H1 (cell line): ENCODE results near the gene PLEKHN1. TPM values are rescaled to one million over a fixed set of nuclear protein-coding genes. Genes with fewer than 3 reads are reported as not detected.
"Not testable (repeated sequence)": the region's sequence is repeated elsewhere in the genome, so short reads cannot be mapped to it uniquely, and the experiment has no call there.

Source experiments
- CTCF ChIA-PET: fragments of 300-600 bp; sonication (Branson Sonifier 250); formaldehyde crosslinking; loops from one replicate; lab custom pipeline; 2021; ENCODE audit not compliant: partially characterized antibody; lab: Charles Lee
- POLR2A ChIA-PET: fragments of 300-600 bp; sonication (Branson Sonifier 250); formaldehyde crosslinking; loops from one replicate; lab custom pipeline; 2021; ENCODE audit warnings: inconsistent platforms; ENCODE audit not compliant: partially characterized antibody; lab: Charles Lee
- DNase-seq, 2 experiments: peaks; one replicate each; pipeline versions ENCODE4 v3.0.0 to v3.0.0-alpha.2; 2010 to 2022; ENCODE audit warnings: low spot score in 2 of 2, low read depth in 1 of 2, mixed read lengths in 1 of 2
- FAIRE-seq: peaks from 2 replicates; lab custom pipeline; 2011; peaks lifted over from hg19 to GRCh38; lab: Jason Lieb, UNC
- H2AFZ ChIP-seq: 2 replicates; pipeline ENCODE4 v1.8.1; 2012; ENCODE audit warnings: low read length, inconsistent platforms
- H2AK5ac ChIP-seq: 2 replicates; pipeline ENCODE4 v1.6.1; 2013; ENCODE audit warnings: low read depth, low read length
- H2BK120ac ChIP-seq: replicated peaks from 2 replicates; pipeline ENCODE3; 2013; ENCODE audit warnings: low read depth, low read length, inconsistent platforms
- H2BK12ac ChIP-seq: 2 replicates; pipeline ENCODE4 v1.6.1; 2013; ENCODE audit warnings: low read depth, low read length
- H2BK15ac ChIP-seq: 2 replicates; pipeline ENCODE4 v1.6.1; 2013; ENCODE audit warnings: low read length
- H2BK20ac ChIP-seq: 2 replicates; pipeline ENCODE4 v1.6.1; 2013; ENCODE audit warnings: low read length
- H2BK5ac ChIP-seq: 2 replicates; pipeline ENCODE4 v1.6.1; 2013; ENCODE audit warnings: low read depth, low read length
- H3K14ac ChIP-seq: 2 replicates; pipeline ENCODE4 v1.6.1; 2013; ENCODE audit warnings: inconsistent platforms; ENCODE audit not compliant: insufficient read length
- H3K18ac ChIP-seq: 2 replicates; pipeline ENCODE4 v1.6.1; 2013; ENCODE audit warnings: low read length; ENCODE audit errors: extremely low read depth
- H3K23ac ChIP-seq: 2 replicates; pipeline ENCODE4 v1.6.1; 2013; ENCODE audit warnings: inconsistent platforms; ENCODE audit not compliant: insufficient read length
- H3K23me2 ChIP-seq: 2 replicates; pipeline ENCODE4 v1.6.1; 2013; ENCODE audit warnings: low read depth, low read length
- H3K27ac ChIP-seq: 2 replicates; pipeline ENCODE4 v1.6.1; 2011; ENCODE audit warnings: low read depth, low read length, inconsistent platforms
- H3K27me3 ChIP-seq, 4 experiments: replicated peaks in 1 of 4; 1 replicate in 1 of 4; 2 replicates in 3 of 4; pipeline versions ENCODE4 v1.6.1 to v1.8.1; 2011 to 2013; ENCODE audit warnings: low read length in 3 of 4, mild to moderate bottlenecking in 3 of 4, inconsistent platforms in 2 of 4, mixed read lengths in 2 of 4, moderate library complexity in 1 of 4; ENCODE audit not compliant: control insufficient read depth in 3 of 4, insufficient read depth in 3 of 4; ENCODE audit errors: extremely low read depth in 1 of 4
- H3K36me3 ChIP-seq, 4 experiments: 2 replicates each; pipeline versions ENCODE4 v1.6.1 to v1.8.1; 2011 to 2013; ENCODE audit warnings: mild to moderate bottlenecking in 4 of 4, low read length in 3 of 4, moderate library complexity in 2 of 4, control low read depth in 1 of 4, inconsistent platforms in 1 of 4; ENCODE audit not compliant: insufficient read depth in 4 of 4, control insufficient read depth in 2 of 4
- H3K4ac ChIP-seq: replicated peaks from 2 replicates; pipeline ENCODE3; 2013; ENCODE audit warnings: low read length, low read depth, mixed read lengths, inconsistent platforms; ENCODE audit not compliant: insufficient read length
- H3K4me1 ChIP-seq, 4 experiments: replicated peaks in 1 of 4; 1 replicate in 1 of 4; 2 replicates in 3 of 4; pipeline versions ENCODE4 v1.6.1 to v1.8.1; 2011 to 2013; ENCODE audit warnings: low read length in 3 of 4, inconsistent platforms in 2 of 4, mixed read lengths in 1 of 4; ENCODE audit not compliant: insufficient read depth in 4 of 4, control insufficient read depth in 3 of 4
- H3K4me2 ChIP-seq, 2 experiments: 2 replicates each; pipeline versions ENCODE4 v1.6.1 to v1.8.1; 2011 to 2013; ENCODE audit warnings: low read depth in 2 of 2, low read length in 2 of 2, control low read depth in 1 of 2, inconsistent platforms in 1 of 2, mild to moderate bottlenecking in 1 of 2; ENCODE audit not compliant: insufficient read depth in 1 of 2
- H3K4me3 ChIP-seq, 4 experiments: fragments of 200-600, 300-600 bp in 1 of 4; sonication (generic), shearing (Covaris generic), sonication (Bioruptor Twin) in 1 of 4; 2 replicates each; pipeline versions ENCODE4 v1.5.1 to v1.8.1; 2011 to 2016; ENCODE audit warnings: low read length in 4 of 4, low read depth in 3 of 4, control low read depth in 2 of 4, inconsistent platforms in 2 of 4, mild to moderate bottlenecking in 2 of 4, mixed read lengths in 1 of 4, moderate library complexity in 1 of 4; ENCODE audit not compliant: insufficient read depth in 2 of 4; ENCODE audit errors: extremely low read depth in 1 of 4
- H3K56ac ChIP-seq: replicated peaks from 2 replicates; pipeline ENCODE3; 2013; ENCODE audit warnings: low read depth, mild to moderate bottlenecking, mixed read lengths, low read length, inconsistent platforms; ENCODE audit not compliant: insufficient read length
- H3K79me1 ChIP-seq: 2 replicates; pipeline ENCODE4 v1.6.1; 2013; ENCODE audit warnings: low read depth, low read length, control low read depth
- H3K79me2 ChIP-seq, 2 experiments: 2 replicates each; pipeline versions ENCODE4 v1.6.1 to v1.8.1; 2012 to 2013; ENCODE audit warnings: low read length in 2 of 2, mild to moderate bottlenecking in 2 of 2, inconsistent platforms in 1 of 2; ENCODE audit not compliant: insufficient read depth in 2 of 2, control insufficient read depth in 1 of 2
- H3K9ac ChIP-seq, 4 experiments: replicated peaks in 1 of 4; 1 replicate in 1 of 4; 2 replicates in 3 of 4; pipeline versions ENCODE4 v1.6.1 to v1.8.1; 2011 to 2013; ENCODE audit warnings: low read depth in 3 of 4, low read length in 3 of 4, control low read depth in 2 of 4, mild to moderate bottlenecking in 2 of 4, moderate library complexity in 2 of 4, inconsistent platforms in 1 of 4; ENCODE audit errors: extremely low read depth in 1 of 4
- H3K9me3 ChIP-seq, 2 experiments: 2 replicates each; pipeline versions ENCODE4 v1.6.1 to v1.8.1; 2012 to 2013; ENCODE audit warnings: mild to moderate bottlenecking in 2 of 2, moderate library complexity in 2 of 2, control low read depth in 1 of 2, inconsistent platforms in 1 of 2, low read depth in 1 of 2, low read length in 1 of 2, mixed read lengths in 1 of 2; ENCODE audit not compliant: insufficient read depth in 2 of 2
- H4K20me1 ChIP-seq, 2 experiments: replicated peaks in 1 of 2; 2 replicates each; pipeline versions ENCODE3 to v1.8.1; 2011 to 2013; ENCODE audit warnings: inconsistent platforms in 2 of 2, low read length in 2 of 2, mild to moderate bottlenecking in 1 of 2; ENCODE audit not compliant: insufficient read depth in 2 of 2, control insufficient read depth in 1 of 2
- H4K5ac ChIP-seq: 2 replicates; pipeline ENCODE4 v1.6.1; 2013; ENCODE audit warnings: low read length, low read depth, mixed read lengths, inconsistent platforms; ENCODE audit not compliant: insufficient read length
- H4K8ac ChIP-seq: 2 replicates; pipeline ENCODE4 v1.8.0; 2013; ENCODE audit warnings: mild to moderate bottlenecking, moderate library complexity, low read length, inconsistent platforms; ENCODE audit not compliant: insufficient read depth; ENCODE audit errors: extremely low read depth
- H4K91ac ChIP-seq: replicated peaks from 2 replicates; pipeline ENCODE3; 2013; ENCODE audit warnings: low read length, mixed read lengths, inconsistent platforms; ENCODE audit not compliant: insufficient read length
- WGBS, 2 experiments: shearing (Covaris generic) in 1 of 2; methylation state at CpG; one replicate each; pipeline versions ENCODE4 v1.1.6 to v1.1.7; 2013 to 2015; ENCODE audit warnings: low lambda C conversion rate in 2 of 2, mixed read lengths in 2 of 2, inconsistent platforms in 1 of 2, low coverage in 1 of 2, missing lambda C conversion rate in 1 of 2; ENCODE audit not compliant: insufficient replicate concordance in 2 of 2, insufficient coverage in 1 of 2, insufficient read length in 1 of 2; ENCODE audit errors: extremely low coverage in 1 of 2, missing lambda C conversion rate in 1 of 2; 5-methylcytosine and 5-hydroxymethylcytosine counted together
- polyA plus RNA-seq, 7 experiments: library from polyadenylated mRNA; depleted of rRNA in 3 of 7; stranded (reverse) in 5 of 7; unstranded in 2 of 7; fragments of >200 nt in 5 of 7; fragments of 200-250 nt in 2 of 7; gene quantifications; 1 replicate in 5 of 7; 2 replicates in 1 of 7; 4 replicates in 1 of 7; pipeline versions ENCODE4 v1.2.1 to v1.2.3, GENCODE V29; 2011 to 2013; ENCODE audit warnings: missing spikeins in 2 of 7, mixed read lengths in 2 of 7
- total RNA-seq: library from RNA; stranded (reverse); fragmentation: NEBNext Ultra II Directional; extraction: Animal tissue kit (Norgen Biotek cat#: 25700); gene quantifications from 2 replicates; pipeline ENCODE4 v1.2.1, GENCODE V29; 2021

Gene PLEKHN1
- total and polyA plus RNA-seq, 2 of the 8 experiments (the other 6 are each of a cell fraction or from before 2014, with no cell fraction given), result 0.39 to 1.5 TPM

- not testable (repeated sequence) for FAIRE-seq, H3K4me2 ChIP-seq, H3K79me2 ChIP-seq, H3K79me1 ChIP-seq, H4K5ac ChIP-seq, H3K9me3 ChIP-seq, H3K18ac ChIP-seq, H3K14ac ChIP-seq, H3K4ac ChIP-seq, H2BK12ac ChIP-seq, H4K8ac ChIP-seq, H2AFZ ChIP-seq, H2BK20ac ChIP-seq, H3K4me3 ChIP-seq, H3K23me2 ChIP-seq, H4K91ac ChIP-seq, H3K9ac ChIP-seq, H3K23ac ChIP-seq, H2BK5ac ChIP-seq, H4K20me1 ChIP-seq, H3K27ac ChIP-seq, H2BK120ac ChIP-seq, H3K56ac ChIP-seq, DNase-seq, H2BK15ac ChIP-seq
- 77% methylated on average over 6 of the region's 6 CpGs; no CpG with 5 or more reads in 1 of the 2 experiments for WGBS, 2 experiments
- Histone ChIP-seq H3K27me3 (peaks cover 27 to 59% (median 52%) of the 10 kb centered on the region in 4 experiments), H3K4me1 (peaks cover 0 to 15% (median 9%) of the 10 kb centered on the region in 4 experiments; a peak in 5 of 7 replicates), H3K36me3 (peaks cover 0 to 16% (median 0%) of the 10 kb centered on the region in 4 experiments; a peak in 1 of 8 replicates), H2AK5ac (0 out of 2 replicates have a peak overlapping the region, but pooled peaks have one; percentile 39)
- CTCF ChIA-PET, result interaction anchor here (0.6 to 7.7 kb wide), 7 partner anchors 9 to 307 kb away, joined by 3 to 86 read pairs (median 3); partner anchors contain the start of gene PERM1
- POLR2A ChIA-PET, result interaction anchor here (1.3 to 1.6 kb wide), 2 partner anchors 40 to 43 kb away, joined by 4 to 8 read pairs; no protein-coding TSS in a partner anchor
Measured at GRCh38 chr1:994546-994945, 28.3 kb downstream of the PLEKHN1 start.
